GM19099 (cell line): Measurements from ENCODE around the gene ANKIB1.

ENCODE experiments used
- POLR2A ChIP-seq: IDR thresholded peaks from 3 replicates; pipeline ENCODE4 v1.6.1; 2011; ENCODE audit warnings: low read depth; ENCODE audit not compliant: insufficient read length; ENCODE audit errors: extremely low read depth

ANKIB1 gene

GRCh38 chr7:92255308-92255707, 9.5 kb downstream of the ANKIB1 start:
- no peak for TF ChIP-seq POLR2A

GRCh38 chr7:92259062-92259461, 13.3 kb downstream of the ANKIB1 start:
- no peak for TF ChIP-seq POLR2A

- TF ChIP-seq POLR2A = no peak
Measured at GRCh38 chr7:92259610-92260247, 14.0 kb downstream of the ANKIB1 start.

GRCh38 chr7:92260248-92260781, 14.5 kb downstream of the ANKIB1 start:
- TF ChIP-seq POLR2A = no peak

- TF ChIP-seq POLR2A = no peak
Measured at GRCh38 chr7:92266415-92267241, 20.9 kb downstream of the ANKIB1 start.

- TF ChIP-seq POLR2A = no peak
Measured at GRCh38 chr7:92268921-92269320, 23.1 kb downstream of the ANKIB1 start.

- TF ChIP-seq POLR2A = no peak
Measured at GRCh38 chr7:92275327-92275726, 29.6 kb downstream of the ANKIB1 start.

GRCh38 chr7:92276460-92276864, 30.7 kb downstream of the ANKIB1 start:
- TF ChIP-seq POLR2A = no peak

- no peak for TF ChIP-seq POLR2A
Measured at GRCh38 chr7:92279396-92280031, 33.7 kb downstream of the ANKIB1 start.

- TF ChIP-seq POLR2A = no peak
Measured at GRCh38 chr7:92281031-92281430, 35.3 kb downstream of the ANKIB1 start.

- no peak for TF ChIP-seq POLR2A
Measured at GRCh38 chr7:92282221-92282814, 36.5 kb downstream of the ANKIB1 start.

GRCh38 chr7:92282930-92283329, 37.2 kb downstream of the ANKIB1 start:
- TF ChIP-seq POLR2A = no peak

- no peak for TF ChIP-seq POLR2A
Measured at GRCh38 chr7:92289321-92289720, 43.5 kb downstream of the ANKIB1 start.

GRCh38 chr7:92292981-92293380, 47.2 kb downstream of the ANKIB1 start:
- TF ChIP-seq POLR2A = no peak

GRCh38 chr7:92293896-92294590, 48.3 kb downstream of the ANKIB1 start:
- TF ChIP-seq POLR2A = no peak

GRCh38 chr7:92295391-92295790, 49.6 kb downstream of the ANKIB1 start:
- TF ChIP-seq POLR2A = no peak
